Aorta (tissue), 5 donors: Measurements from ENCODE around the gene TRERF1. TPM values are rescaled to one million over a fixed set of nuclear protein-coding genes. Genes with fewer than 3 reads are reported as not detected.
A peak's percentile ranks its signal among the peaks of the same experiment; 100 is the strongest.
"Not testable (repeated sequence)": the region's sequence is repeated elsewhere in the genome, so short reads cannot be mapped to it uniquely, and the experiment has no call there.

Experiments
- ATAC-seq: fragments of 200-7000 bp; cut with Tn5 transposase; one replicate; pipeline ENCODE4 v1.9.1; 2022; ENCODE audit warnings: moderate library complexity; ENCODE audit not compliant: low FRiP score
- DNase-seq, 2 donors: peaks; one replicate each; pipeline ENCODE4 v3.0.0-alpha.2; 2020
- H3K27ac ChIP-seq, 2 donors: one replicate each; pipeline ENCODE4 v1.5.1; 2013; ENCODE audit warnings: low read length in 2 of 2, mild to moderate bottlenecking in 2 of 2, moderate library complexity in 2 of 2, control low read depth in 1 of 2, inconsistent platforms in 1 of 2, low read depth in 1 of 2
- H3K27me3 ChIP-seq, 2 donors: one replicate each; pipeline ENCODE4 v1.6.1; 2013; ENCODE audit warnings: control low read depth in 1 of 2, low read length in 1 of 2, mild to moderate bottlenecking in 1 of 2, moderate library complexity in 1 of 2; ENCODE audit not compliant: insufficient read depth in 2 of 2, control insufficient read depth in 1 of 2
- H3K36me3 ChIP-seq, 2 donors: one replicate each; pipeline ENCODE4 v1.6.1; 2013; ENCODE audit warnings: control low read depth in 1 of 2, low read length in 1 of 2, mild to moderate bottlenecking in 1 of 2; ENCODE audit not compliant: insufficient read depth in 2 of 2, control insufficient read depth in 1 of 2
- H3K4me1 ChIP-seq, 2 donors: one replicate each; pipeline ENCODE4 v1.6.1; 2013; ENCODE audit warnings: low read length in 2 of 2, control low read depth in 1 of 2, mild to moderate bottlenecking in 1 of 2, moderate library complexity in 1 of 2; ENCODE audit not compliant: insufficient read depth in 2 of 2, control insufficient read depth in 1 of 2
- H3K4me3 ChIP-seq, 2 donors: one replicate each; pipeline ENCODE4 v1.5.1; 2013; ENCODE audit warnings: low read length in 2 of 2, control low read depth in 1 of 2, mild to moderate bottlenecking in 1 of 2
- H3K9me3 ChIP-seq: one replicate; pipeline ENCODE4 v1.6.1; 2013; ENCODE audit warnings: mild to moderate bottlenecking, low read length; ENCODE audit not compliant: control insufficient read depth
- WGBS, 2 donors: extraction: QIAGEN DNeasy Blood & Tissue Kit; methylation state at CpG; one replicate each; pipeline ENCODE4 v1.1.7; 2013; 5-methylcytosine and 5-hydroxymethylcytosine counted together
- intact Hi-C, 2 donors: fragments of 100-400 bp; cut with DNase I; formaldehyde crosslinking; loops; one replicate each; pipeline versions ENCODE4 v1.14.2 to v1.15.0; 2022
- polyA plus RNA-seq, 2 donors: library from polyadenylated mRNA; stranded (reverse); fragments of 200-250 nt; gene quantifications; one replicate each; pipeline ENCODE4 v1.2.3, GENCODE V29; 2013
- total RNA-seq, 2 donors: library from RNA; stranded (reverse); fragmentation: NEBNext Ultra II Directional; extraction: Animal tissue kit (Norgen Biotek cat#: 25700); gene quantifications; one replicate each; pipeline ENCODE4 v1.2.1, GENCODE V29; 2021
- donor health status: healthy with polysubstance abuse.
- donor health status: Bipolar disorder and iron deficiency.
- donor health status: DM: no; HTN: no; CAD: no.
- donor health status: DM: no; HTN: no; CAD: no.
- donor health status: DM: yes; HTN: yes; CAD: no.

TRERF1 gene
- total and polyA plus RNA-seq, 4 donors: 0.50 to 9.5 (median 2.2) TPM

DNA sequence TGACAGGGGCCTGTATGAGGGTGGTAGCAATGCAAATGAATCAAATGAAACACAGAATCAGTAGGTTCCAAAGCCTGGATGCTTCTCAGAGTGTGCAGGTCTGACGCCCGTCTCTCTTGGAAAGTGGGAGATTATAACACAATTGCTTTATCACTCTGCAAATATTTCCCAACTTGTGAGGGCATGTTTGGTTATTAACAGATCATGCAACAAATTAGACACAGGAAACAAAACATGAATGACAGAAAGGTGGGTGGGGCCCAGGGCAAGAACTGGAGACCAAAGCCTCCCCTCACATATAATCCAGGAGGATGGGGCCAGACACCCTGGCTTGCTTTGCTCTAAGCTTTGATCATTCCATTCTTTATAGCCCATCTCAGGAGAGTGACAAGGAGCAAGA lies 125.5 kb downstream of the TRERF1 start:
- H3K36me3 ChIP-seq: no peaks in the 10 kb centered on the region
- H3K9me3 ChIP-seq: no peaks in the 10 kb centered on the region
- no peak overlapping the region for H3K27ac ChIP-seq
- WGBS, 2 donors: 89 to 93% methylated on average over 2 of the region's 2 CpGs
- DNase-seq: no peak
- H3K4me3 ChIP-seq: no peak overlapping the region
- ATAC-seq: no peak
- no peaks in the 10 kb centered on the region for H3K27me3 ChIP-seq
- H3K4me1 ChIP-seq: no peaks in the 10 kb centered on the region
- intact Hi-C loops: no loop called here

GRCh38 chr6:42324656-42325324 lies 126.9 kb downstream of the TRERF1 start:
- H3K27ac ChIP-seq, H3K4me1 ChIP-seq, H3K4me3 ChIP-seq, DNase-seq, H3K27me3 ChIP-seq, intact Hi-C loops, ATAC-seq, H3K36me3 ChIP-seq, H3K9me3 ChIP-seq: not testable (repeated sequence)
- 86 to 87% methylated on average over 5 of the region's 5 CpGs for WGBS, 2 donors

DNA sequence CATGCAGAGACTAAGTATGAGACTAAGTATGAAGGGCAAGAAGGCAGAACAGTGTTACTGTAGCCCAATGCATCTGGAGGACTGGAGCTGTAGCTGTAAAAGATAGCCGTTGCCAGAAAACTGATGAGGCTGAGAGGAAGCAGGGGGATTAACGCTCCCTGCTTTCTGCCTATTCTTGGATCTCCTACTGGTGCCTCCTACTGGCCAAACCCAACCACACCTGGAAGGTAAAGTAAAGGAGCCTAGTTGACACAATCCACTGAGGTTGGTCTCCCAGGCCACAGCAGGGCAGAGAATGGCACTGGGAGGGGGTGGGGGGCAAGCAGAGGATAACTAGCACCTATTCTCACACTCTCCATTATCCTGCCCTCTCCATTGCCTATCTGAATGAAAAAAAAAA lies 129.1 kb downstream of the TRERF1 start:
- Histone ChIP-seq H3K27ac (no peak overlapping the region), H3K4me3 (no peak overlapping the region), H3K9me3 (no peaks in the 10 kb centered on the region), H3K27me3 (no peaks in the 10 kb centered on the region), H3K36me3 (no peaks in the 10 kb centered on the region), H3K4me1 (no peaks in the 10 kb centered on the region)
- WGBS, 2 donors: 41 to 59% methylated on average over 2 of the region's 2 CpGs
- DNase-seq: no peak
- no peak for ATAC-seq
- intact Hi-C loops: no loop called here

DNA sequence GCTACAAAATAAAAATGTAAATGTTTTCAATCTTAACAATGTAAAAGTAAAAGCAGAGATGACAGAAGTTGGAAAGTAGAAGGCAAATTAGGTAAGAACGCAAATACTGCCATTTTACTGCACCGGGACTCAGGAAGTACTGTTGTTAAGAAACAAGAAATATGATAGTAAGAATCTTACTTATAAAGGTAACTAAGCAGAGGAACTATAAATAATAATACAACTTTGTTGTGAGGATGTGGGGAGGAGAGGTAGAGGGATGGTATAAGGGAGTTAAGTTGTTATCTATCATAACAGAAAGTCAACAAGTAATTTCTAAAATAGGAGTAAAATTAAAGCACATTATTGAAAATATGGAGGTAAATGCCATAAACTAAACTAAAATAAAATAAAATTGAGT lies 129.8 kb downstream of the TRERF1 start:
- intact Hi-C loops: no loop called here

GRCh38 chr6:42320762-42321161 lies 131.0 kb downstream of the TRERF1 start:
- DNase-seq (no peak), ATAC-seq (no peak)
- whole genome bisulfite sequencing, 2 donors: 93 to 95% methylated on average over 5 of the region's 5 CpGs

More for the DNA sequence above, 129.8 kb downstream of the TRERF1 start:
- H3K36me3 ChIP-seq: no peaks in the 10 kb centered on the region
- H3K4me1 ChIP-seq: no peaks in the 10 kb centered on the region
- no peak overlapping the region for H3K27ac ChIP-seq
- WGBS, 2 donors: 90 to 92% methylated on average over 2 of the region's 2 CpGs
- ATAC-seq: no peak
- no peaks in the 10 kb centered on the region for H3K9me3 ChIP-seq
- H3K4me3 ChIP-seq: no peak overlapping the region
- no peak for DNase-seq
- H3K27me3 ChIP-seq: no peaks in the 10 kb centered on the region

DNA sequence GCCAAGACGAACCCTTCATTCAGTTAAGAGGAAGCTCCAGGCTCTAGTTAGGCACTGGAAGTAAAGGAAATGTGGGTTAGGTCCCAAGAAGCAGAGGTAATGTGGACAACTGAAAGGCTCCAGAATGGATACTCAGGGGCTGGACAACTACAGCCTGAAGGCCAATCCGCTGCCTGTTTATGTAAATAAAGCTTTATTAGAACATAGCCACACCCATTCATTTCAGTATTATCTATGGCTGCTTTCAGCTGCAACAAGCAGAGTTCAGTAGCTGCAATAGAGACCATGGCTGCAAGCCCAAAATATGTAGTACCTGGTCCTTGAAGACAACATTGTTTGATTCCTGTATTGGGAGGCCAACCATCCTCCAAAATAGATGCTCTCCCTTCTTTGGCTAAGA lies 133.2 kb downstream of the TRERF1 start:
- DNase-seq (no peak), ATAC-seq (no peak)
- Histone ChIP-seq H3K27ac (no peak overlapping the region), H3K4me3 (no peak overlapping the region), H3K27me3 (no peaks in the 10 kb centered on the region), H3K9me3 (no peaks in the 10 kb centered on the region), H3K4me1 (no peaks in the 10 kb centered on the region), H3K36me3 (no peaks in the 10 kb centered on the region)
- 93 to 97% methylated on average over 2 of the region's 2 CpGs for WGBS, 2 donors
- intact Hi-C loops: loop anchor here in 1 of 2 donors (5.0 kb wide), 1 partner anchor 134 kb away; the partner anchor contains the start of gene TRERF1

More at GRCh38 chr6:42320762-42321161, 131.0 kb downstream of the TRERF1 start:
- Histone ChIP-seq H3K36me3 (no peaks in the 10 kb centered on the region), H3K4me1 (no peaks in the 10 kb centered on the region), H3K9me3 (no peaks in the 10 kb centered on the region), H3K4me3 (no peak overlapping the region), H3K27me3 (no peaks in the 10 kb centered on the region), H3K27ac (no peak overlapping the region)
- intact Hi-C loops: no loop called here

GRCh38 chr6:42316981-42317380 lies 134.7 kb downstream of the TRERF1 start:
- Histone ChIP-seq H3K27ac (peak overlapping the region in 1 of 2 donors; percentile 34), H3K9me3 (no peaks in the 10 kb centered on the region), H3K4me3 (no peak overlapping the region), H3K36me3 (no peaks in the 10 kb centered on the region), H3K4me1 (no peaks in the 10 kb centered on the region), H3K27me3 (no peaks in the 10 kb centered on the region)
- WGBS, 2 donors: 80 to 89% methylated on average over 2 of the region's 2 CpGs
- ATAC-seq (no peak), DNase-seq (no peak)
- intact Hi-C loops: loop anchor here in 1 of 2 donors (5.0 kb wide), 1 partner anchor 135 kb away; the partner anchor contains the start of gene TRERF1

GRCh38 chr6:42315991-42316970 lies 135.4 kb downstream of the TRERF1 start:
- WGBS, 2 donors: 36 to 39% methylated on average over 8 of the region's 8 CpGs
- Histone ChIP-seq H3K36me3 (no peaks in the 10 kb centered on the region), H3K4me1 (no peaks in the 10 kb centered on the region), H3K9me3 (no peaks in the 10 kb centered on the region), H3K4me3 (no peak overlapping the region), H3K27me3 (no peaks in the 10 kb centered on the region), H3K27ac (peak overlapping the region; percentile 52 to 59)
- ATAC-seq: peak; percentile 63
- peak in 1 of 2 donors; percentile 77 for DNase-seq
- intact Hi-C loops: loop anchor here in 1 of 2 donors (5.0 kb wide), 1 partner anchor 136 kb away; the partner anchor contains the start of gene TRERF1
